Measurements from ENCODE around the gene RAP1A. TPM values are rescaled to one million over a fixed set of nuclear protein-coding genes. Genes with fewer than 3 reads are reported as not detected.

RAP1A gene
- total RNA-seq (2014; rRNA removed): 19.9 and 24.7 TPM in 2 replicates
- 37.2 TPM for polyA plus RNA-seq (2012)

DNA sequence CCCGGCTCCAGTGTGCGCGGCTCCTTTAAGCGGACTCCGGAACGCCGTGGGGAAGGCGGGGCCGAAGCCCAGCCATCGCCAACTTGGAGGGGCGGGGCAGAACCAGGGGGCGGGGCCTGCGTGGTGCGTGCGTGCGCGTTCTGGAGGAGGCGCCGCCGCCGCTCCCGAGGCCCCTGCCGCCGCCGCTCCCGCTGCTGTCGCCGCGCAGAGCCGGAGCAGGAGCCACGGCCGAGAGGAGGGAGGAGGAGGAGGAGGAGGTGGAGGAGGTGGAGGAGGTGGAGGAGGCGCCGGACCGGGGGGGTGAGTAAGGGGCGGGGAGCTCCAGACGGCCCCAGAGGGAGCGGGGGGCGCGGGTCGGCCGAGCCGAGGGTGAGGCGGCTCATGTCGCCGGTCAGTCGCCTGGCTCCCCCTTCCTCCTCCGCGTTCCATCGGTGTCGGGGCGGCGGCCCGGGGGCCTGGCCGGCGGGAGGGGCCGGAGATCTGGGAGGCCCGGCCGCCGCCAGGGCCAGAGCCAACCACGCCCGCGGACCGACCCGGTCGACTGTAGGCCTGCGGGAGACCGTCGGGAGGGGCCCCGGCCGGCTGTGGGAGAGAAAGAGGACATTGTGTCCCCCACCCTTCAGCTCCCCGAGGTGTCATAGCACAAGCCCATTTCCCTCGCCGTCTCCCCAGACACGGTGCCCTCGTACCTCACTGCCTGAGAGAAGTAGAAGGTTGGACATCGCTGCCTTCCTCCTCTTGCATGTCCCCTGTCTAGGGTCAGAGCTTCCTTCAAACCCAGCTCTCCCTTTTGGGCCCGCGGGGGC is at the start of gene RAP1A:
TSS of gene RAP1A (plus strand) at position 155 of the 806 bp plus-strand sequence. CDS start 71,572 bp downstream, outside the sequence.
- peak; percentile 82 for DNase-seq (ENCODE audit: low read depth)

DNA sequence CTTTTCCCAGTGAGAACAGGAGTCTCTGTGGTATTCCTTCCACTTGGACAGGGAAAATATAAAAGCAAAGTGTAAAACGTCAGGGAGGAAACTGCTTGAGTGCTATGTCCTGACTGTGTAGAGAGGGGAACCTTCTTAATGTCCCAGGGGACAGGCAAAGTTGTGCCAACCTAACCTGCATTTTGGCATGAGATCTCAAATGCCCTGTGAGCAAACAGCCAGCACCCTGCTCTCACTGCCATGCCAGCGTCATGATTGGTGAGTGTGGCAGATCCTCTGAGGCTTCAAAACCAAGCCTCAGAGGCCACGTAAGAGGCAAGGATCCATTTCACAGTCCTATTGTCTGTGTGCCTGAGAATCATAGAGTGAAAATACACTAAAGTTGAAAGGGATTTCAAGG is 49.7 kb upstream of the RAP1A start:
- no peak for DNase-seq (ENCODE audit: low read depth)

DNA sequence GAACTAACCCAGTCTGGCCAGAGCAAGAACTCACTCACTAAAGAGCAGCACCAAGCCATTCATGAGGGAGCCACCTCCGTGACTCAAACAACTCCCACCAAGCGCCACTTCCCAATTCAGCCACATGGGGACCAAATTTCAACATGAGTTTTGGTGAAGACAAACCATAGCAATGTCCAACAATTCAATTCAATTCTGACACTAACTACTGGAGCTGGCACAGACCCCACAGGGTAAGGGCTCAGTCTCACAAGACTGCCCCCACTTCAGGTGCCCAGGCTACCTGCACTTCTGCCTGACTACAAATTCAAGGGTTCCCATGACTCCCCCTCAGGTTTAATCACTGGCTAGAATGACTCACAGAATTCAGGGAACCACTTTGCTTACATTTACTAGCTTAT is 48.8 kb upstream of the RAP1A start:
- DNase-seq (ENCODE audit: low read depth): peak; percentile 17

DNA sequence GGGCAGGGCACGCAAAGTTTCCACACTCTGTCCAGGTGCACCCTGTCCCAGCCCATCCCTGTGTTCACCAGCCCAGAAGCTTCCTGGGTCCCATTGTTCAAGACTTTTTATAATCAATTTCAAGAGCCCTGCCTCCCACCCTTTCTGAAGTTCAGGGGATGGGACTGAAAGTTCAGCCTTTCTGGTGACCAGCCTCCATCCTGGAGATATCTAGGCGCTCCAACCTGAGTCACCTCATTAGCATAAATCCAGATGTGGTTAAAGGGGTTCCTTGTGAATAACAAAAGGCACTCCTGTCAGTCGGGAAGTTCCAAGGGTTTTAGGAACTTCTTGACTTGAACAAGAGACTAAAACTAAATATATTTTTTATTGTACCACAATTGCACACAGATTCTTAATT is 48.4 kb upstream of the RAP1A start:
- no peak for DNase-seq (ENCODE audit: low read depth)

DNA sequence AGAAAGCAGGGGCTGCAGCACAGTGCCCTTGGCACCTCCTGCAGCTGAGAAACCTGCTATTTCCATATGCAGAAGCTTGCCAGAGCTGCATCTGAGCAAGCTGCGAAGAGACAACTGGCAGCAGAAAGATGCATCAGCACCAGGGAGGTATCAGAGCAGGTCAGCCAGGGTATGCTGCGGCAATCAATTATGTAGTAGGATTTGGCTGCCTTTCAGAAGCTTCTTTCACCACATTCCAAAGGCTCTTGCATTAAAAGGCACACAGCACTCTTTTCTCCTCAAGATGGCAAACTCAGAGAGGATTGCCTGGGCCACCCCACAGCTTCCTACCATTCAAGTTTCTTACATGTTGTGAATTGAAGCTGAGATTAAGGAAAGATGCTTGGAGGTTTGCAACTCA is 47.6 kb upstream of the RAP1A start:
- DNase-seq (ENCODE audit: low read depth): peak; percentile 48

DNA sequence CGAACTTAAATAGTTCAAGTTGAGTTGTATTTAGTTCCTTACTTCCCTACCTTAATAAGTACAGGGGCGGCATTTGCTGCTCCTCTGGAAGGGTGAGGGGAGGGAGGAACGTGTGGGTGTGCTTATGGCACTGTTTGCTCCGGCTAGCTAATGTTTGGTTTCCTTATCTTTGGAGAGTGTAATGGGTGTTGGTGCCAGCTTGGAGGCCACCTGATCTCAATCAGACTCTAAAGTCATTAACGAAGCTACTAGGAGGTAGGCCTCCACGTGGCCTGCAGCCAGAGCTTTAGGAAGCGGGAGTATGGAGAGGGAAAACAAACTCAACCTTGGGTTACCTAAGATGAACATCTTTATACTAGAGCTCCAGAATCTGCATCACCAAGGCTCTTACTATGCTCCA is 43.0 kb upstream of the RAP1A start:
- no peak for DNase-seq (ENCODE audit: low read depth)

DNA sequence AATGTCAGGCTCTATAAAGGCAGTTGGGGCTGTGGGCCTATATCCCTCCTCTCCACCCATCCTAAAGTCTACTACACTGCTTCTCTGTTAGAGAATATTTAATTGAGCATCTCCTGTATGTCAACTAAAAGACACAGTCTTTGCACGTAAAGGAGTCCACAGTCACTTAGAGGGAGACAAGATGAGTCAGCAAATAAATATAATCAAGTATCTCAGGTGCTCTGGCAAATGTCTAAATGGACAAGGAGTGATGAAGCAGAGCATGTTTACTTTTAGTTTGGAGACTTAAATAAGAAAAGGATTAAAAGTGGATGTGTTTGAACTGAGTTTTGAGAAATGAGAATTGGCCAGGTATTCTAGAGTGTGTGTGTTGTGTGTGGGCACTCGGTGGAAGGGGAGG is 41.8 kb upstream of the RAP1A start:
- DNase-seq (ENCODE audit: low read depth): no peak

DNA sequence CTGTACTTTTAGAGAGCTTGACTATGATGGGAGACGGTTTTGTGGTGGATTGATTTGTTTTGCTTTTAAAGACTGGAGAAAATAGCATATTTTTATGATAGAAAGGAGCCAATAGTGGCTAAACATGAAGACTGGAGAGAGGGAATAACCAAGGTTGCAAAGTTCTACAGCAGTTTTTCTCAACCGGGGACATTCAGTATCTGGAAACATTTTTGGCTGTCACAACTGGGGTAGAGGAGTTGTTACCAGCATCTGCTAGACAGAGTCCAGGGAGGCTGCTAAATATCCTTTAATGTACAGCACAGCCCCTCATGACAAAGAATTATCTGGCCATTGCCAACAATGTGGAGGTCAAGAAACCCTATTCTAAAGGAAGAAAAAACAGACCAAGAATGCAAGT is 38.4 kb upstream of the RAP1A start:
- DNase-seq (ENCODE audit: low read depth): no peak

DNA sequence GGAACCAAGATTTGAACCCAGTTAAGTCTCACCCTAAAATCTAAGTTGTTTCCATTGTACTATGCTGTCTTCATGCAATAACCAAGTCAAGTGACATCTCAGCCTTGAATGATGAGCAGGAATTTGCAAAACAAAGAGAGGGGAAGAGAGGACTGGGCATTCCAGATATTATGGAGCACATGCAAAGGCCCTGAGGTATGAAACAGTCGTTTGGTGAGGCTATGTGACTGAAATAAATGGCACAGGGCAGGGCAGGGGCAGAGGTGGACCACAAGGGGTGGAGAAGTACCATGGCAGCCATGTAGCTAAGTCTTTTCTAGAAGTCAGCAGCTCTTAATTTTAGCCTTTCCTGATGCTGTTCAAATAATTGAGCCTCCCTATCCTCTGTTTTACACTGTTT is 37.6 kb upstream of the RAP1A start:
- DNase-seq (ENCODE audit: low read depth): no peak

DNA sequence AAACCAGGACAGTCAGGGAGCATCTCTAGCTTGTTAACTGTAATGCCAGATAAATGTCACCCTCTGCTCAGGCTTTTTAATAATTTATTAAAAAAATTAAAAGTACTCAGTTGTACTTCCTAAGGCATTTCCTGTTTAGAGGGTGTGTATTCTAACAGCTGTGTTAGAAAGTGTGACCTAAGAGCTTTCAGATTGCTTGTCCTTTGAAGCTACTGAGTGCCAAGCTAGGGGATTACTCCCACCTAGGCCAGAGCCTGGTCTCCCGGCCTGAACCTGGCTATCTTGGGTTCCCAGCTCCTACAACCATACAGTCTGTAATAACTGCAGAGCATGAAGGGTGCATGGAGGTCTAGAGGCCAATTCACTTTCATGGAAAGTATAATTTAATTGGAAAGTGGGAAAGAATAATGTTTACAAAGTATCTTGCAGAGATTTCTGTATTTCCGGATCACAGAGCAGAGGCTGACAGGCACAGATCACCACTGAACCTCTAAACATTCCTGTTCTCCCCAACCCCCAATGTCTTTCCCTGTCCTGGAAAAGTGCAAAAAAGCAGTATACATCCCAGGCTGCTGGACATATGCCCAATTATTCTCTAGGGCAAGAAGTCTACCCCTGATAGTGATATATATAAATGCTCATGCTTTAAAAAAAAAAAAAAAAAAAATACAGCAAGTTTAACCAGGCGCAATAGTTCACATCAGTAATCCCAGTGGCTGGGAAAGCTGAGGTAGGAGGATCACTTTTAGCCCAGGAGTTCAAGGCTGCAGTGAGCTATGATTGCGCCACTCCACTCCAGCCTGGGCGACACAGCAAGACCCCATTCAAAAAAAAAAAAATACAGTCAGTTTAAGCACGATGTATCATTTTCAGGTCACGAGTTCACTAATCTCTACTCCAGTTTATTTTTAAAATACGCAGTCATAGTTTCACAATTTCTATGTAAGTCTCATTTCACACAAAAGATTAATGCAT is 36.7 kb upstream of the RAP1A start:
- no peak for DNase-seq (ENCODE audit: low read depth)

DNA sequence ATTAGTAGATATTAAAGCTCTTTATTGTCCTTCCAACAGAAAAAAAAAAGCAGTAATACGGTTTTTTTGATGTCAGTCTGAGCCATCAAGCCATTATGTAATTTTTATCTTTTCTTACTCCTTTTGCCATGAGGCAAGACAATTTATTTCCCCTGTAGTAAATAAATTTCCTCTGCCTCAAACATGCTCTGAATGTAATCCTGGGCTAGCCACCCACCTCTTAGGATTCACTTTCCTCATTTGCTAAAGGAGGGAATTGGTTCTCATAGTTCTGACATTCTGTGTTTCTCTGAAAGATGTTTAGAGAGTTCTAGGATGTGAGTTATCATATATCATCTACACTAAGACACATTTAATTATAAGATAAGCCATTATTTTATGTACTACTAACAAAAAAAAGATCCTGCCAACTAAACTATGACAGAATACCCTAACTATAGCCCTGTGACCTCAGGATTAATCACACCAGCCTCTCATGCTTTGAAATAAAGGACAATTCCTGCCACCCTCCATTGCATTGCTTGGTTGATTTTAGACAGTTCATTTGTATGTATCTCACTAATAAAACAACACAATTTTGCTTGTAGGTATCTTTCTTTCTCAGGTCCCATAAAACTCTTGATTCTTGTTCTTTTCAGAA is 34.0 kb upstream of the RAP1A start:
- DNase-seq (ENCODE audit: low read depth): no peak

DNA sequence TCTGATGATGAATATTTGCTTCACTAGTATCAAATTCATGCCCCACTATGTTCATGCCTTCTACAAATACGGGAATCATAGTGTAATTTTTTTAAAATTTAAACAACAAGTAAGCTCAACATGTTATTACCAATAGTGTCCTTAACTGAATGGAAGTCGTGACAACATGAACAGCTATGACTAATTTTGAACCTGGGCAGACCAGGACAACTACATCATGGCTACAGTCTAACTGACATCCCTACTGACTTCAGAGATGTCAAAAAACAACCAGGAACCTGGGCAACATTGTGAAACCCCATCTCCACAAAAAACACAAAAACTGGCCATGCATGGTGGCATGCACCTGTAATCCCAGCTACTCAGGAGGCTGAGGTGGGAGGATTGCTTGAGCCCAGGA is 33.5 kb upstream of the RAP1A start:
- no peak for DNase-seq (ENCODE audit: low read depth)

DNA sequence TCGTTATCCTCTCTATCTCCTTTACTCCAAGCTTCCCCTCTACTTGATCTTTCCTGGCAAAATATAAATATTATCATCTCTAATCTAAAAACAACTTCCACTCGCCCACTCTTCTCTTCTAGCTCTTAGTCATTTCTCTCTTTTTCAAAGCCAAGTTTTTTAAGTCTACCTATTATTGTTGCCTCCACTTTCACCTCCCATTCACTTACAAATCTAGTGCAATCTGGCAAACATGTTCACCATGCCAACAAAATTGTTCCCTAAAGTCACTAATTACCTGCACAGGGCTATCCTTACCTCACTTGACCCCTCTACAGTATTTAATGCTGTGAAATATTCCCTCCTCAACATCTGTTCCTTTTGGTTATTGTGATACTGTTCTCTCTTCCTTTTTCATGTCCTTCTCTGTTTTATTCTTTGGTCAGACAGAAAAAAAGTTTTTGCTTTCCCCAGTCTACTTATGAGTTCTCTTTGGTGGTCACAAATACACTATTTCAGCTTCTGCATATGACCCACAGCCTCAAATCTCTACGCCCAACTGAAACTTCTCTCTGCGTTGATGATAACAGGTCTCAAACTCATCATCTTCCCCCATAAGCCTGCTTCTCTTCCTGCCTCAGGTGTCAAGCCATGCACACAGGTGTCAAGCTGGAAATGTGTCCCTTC is 31.9 kb upstream of the RAP1A start:
- no peak for DNase-seq (ENCODE audit: low read depth)

DNA sequence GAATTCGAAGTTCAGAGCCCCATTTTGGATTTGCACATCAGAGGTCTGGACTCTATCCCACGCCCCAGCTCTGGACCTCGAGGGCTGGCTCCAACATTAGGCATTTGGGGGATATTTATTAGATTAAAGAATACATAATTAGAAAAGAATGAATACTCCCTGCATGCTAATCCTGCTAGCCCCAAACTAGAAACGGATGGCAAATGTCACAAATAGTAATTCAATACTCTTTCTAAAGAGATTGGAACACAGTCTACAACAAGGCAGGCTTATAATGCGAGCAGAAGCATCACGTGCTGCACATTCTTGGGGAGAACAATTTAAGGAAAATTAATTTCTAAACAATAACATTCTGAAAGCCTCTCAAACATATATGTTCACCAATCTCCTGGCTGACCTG is 27.7 kb upstream of the RAP1A start:
- DNase-seq (ENCODE audit: low read depth): no peak

DNA sequence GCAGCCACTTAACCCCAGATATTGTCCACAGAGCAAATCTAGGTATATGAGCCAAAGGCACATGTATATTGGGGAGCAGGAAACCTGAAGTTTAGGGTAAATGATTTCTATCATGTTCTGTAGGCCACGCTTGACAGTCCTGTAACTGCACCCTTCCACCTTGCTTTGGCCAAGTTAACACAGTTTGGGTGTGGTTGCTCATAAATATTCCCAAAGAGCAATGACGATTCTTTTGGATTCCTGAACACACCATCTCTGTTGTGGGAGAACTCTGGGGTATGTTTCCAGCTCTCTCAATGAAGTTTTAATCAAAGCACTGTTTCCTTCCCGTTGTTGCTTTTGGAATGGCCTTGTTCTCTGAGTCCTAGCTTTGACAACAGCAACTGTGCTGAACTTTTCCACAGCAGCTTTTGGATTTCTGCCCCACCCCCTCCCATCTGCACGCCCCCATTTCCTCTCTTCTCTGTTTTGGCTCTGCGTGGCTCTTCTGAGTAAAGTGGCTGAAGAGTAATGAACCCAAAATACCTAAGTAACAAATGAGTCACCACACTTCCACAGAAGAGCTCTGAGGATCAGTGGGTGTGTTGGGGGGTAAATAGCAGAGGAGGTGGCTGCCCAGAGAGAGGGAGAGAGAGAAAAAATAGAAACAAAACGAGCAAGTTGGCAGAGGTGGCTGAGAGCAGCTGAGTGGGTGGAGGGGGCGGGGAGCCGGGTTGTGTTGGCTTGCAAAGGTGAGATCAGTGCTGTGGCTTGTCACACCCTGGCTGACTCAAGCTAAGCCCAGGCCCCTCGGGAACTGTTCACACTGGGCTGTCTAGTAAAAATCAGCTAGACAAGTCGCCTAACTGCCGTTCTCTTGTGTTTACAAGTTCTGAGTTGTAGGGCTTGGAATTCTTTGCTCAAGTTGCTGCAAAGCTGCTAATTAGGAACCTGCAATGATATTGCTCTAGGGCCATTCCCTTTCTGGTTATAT is 26.9 kb upstream of the RAP1A start:
- DNase-seq (ENCODE audit: low read depth): peak; percentile 76

DNA sequence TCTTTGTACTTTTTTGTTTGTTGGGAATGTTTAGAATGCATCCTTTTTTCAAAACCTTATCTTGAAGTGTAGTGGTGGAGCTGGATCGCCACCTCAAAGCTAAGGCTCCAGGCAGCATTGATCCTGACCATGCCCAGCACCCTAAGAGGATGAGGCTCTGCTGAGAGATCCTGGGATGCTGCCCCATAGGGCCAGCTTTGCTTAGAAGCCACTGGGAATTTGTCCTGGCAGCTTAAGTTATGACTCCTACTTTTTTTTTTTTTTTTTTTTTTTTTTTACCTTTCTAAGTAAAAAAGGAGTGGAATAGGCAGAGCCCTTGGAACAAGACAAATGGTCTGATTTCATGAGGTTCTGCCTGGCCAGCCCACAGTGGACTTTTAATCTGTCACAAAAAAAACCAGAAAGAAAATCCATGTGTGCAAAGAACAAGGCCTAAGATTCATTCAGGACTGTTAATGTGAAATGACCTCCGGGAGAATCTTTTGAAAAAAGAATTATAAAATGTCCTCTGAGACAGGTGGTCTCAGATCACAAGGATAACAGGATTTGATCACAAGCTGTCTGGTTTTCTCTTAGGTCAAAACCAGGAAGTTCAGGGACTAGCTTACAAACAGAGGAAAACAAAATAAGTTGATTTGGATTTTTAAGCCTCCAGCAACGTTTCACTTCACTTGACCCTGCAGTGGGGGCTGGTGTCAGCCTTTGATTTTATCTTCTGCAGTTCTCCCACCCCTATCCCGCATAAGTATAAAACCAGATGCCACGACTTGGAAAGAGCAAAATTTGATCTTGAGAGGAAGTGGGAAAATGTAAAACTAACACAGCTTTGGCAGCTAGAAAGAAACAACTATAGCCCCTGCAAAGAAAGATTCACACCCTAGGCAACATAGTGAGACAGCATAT is 25.9 kb upstream of the RAP1A start:
- peak; percentile 8 for DNase-seq (ENCODE audit: low read depth)

DNA sequence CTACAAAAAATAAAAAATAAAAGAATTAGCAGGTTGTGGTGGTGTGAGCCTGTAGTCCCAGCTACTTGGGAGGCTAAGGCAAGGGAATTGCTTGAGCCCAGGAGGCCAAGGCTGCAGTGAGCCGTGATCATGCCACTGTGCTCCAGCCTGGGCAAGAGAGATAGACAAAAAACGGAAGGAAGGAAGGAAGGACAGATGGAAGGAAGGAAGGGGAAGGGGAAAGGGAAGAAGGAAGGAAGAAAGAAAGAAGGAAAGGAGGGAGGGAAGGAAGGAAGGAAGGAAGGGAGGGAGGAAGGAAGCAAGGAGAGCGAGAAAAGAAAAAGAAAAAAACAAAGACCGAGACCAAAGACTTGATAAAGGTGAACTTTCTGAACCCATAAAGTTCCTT is 25.3 kb upstream of the RAP1A start:
- DNase-seq (ENCODE audit: low read depth): no peak

DNA sequence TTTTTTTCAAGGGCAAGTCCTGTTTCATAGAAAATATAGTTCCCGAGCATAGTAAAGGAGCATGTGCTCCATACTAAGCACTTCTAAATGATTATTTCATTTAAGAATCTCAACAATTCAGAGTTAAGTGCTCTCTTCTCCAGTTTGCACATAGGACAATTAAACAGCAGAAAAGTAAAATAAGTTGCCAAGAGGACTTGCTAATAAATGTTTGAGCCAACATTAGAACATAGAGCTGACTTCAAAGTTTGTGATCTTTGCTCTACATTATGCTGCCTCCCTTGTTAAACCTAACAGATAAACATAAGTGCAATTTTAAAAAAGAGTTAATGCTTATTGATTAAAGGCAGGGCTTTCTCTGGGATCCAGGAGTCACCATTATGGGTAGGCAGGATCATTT is 23.8 kb upstream of the RAP1A start:
- DNase-seq (ENCODE audit: low read depth): no peak

DNA sequence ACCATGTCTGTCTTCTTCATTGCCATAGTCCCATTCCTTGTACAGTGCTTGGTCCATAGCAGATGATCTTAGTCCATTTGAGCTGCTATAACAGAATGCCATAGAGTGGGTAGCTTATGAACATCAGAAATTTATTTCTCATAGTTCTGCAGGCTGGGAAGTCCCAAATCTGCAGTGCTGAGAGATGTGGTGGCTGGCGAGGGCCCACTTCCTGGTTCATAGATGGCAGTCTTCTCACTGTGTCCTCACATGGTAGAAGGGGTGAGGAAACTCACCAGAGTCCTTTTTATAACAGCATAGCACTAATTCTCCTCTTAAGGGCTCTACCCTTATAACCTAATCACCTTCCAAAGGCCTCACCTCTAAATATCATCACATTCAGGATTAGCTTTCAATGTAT is 23.1 kb upstream of the RAP1A start:
- DNase-seq (ENCODE audit: low read depth): no peak
